GM12875 (cell line): Measurements from ENCODE around the gene DTX1.

ENCODE experiments used
- H3K4me3 ChIP-seq: one replicate; pipeline ENCODE4 v1.5.1; 2011; ENCODE audit warnings: low read depth, low read length, control low read depth
- TF ChIP-seq, protein P1 (sequence below): IDR thresholded peaks from 2 replicates; pipeline ENCODE4 v1.5.1; 2011; ENCODE audit warnings: low read depth, mild to moderate bottlenecking, control low read depth, inconsistent platforms, low read length, moderate library complexity, borderline replicate concordance; ENCODE audit not compliant: insufficient read depth

DTX1 gene

DNA sequence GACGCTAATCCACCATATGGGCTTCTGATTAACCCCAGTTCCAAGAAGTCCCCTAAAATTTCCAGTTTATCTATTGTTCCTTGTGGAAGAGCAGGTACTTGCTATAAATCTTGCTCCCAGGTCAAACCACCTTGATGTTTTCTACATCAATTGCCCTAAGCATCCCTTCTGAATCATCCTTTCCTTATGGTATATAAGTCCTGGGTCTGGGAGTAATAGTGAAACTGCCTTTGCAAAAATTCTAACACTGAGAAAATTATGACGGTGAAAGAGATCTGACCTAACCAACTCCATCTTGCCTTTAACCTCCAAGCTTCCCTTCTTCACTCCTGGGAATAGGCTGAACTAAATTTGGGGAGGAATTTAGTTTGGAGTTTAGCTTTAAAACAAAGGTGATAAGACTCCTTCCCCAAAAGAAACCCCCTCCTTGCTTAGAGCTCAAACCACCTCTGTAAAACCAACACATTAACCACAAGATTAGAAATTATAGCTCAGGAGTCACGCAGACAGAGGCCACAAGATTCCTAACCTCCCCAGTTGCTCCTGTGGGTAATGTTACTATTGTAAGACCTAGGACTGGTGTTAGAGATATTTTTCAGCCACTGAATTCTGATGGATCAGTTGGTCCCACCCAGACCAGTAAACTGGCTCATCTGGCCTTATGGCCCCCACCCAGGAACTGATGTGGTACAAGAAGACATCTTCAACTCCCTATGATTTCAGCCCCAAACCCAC is 33.8 kb upstream of the DTX1 start:
- TF ChIP-seq, protein P1, sequence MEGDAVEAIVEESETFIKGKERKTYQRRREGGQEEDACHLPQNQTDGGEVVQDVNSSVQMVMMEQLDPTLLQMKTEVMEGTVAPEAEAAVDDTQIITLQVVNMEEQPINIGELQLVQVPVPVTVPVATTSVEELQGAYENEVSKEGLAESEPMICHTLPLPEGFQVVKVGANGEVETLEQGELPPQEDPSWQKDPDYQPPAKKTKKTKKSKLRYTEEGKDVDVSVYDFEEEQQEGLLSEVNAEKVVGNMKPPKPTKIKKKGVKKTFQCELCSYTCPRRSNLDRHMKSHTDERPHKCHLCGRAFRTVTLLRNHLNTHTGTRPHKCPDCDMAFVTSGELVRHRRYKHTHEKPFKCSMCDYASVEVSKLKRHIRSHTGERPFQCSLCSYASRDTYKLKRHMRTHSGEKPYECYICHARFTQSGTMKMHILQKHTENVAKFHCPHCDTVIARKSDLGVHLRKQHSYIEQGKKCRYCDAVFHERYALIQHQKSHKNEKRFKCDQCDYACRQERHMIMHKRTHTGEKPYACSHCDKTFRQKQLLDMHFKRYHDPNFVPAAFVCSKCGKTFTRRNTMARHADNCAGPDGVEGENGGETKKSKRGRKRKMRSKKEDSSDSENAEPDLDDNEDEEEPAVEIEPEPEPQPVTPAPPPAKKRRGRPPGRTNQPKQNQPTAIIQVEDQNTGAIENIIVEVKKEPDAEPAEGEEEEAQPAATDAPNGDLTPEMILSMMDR, result no peak
- H3K4me3 ChIP-seq, result no peak overlapping the region

GRCh38 chr12:113027726-113028125 is 28.8 kb upstream of the DTX1 start:
- TF ChIP-seq, protein P1, result no peak

DNA sequence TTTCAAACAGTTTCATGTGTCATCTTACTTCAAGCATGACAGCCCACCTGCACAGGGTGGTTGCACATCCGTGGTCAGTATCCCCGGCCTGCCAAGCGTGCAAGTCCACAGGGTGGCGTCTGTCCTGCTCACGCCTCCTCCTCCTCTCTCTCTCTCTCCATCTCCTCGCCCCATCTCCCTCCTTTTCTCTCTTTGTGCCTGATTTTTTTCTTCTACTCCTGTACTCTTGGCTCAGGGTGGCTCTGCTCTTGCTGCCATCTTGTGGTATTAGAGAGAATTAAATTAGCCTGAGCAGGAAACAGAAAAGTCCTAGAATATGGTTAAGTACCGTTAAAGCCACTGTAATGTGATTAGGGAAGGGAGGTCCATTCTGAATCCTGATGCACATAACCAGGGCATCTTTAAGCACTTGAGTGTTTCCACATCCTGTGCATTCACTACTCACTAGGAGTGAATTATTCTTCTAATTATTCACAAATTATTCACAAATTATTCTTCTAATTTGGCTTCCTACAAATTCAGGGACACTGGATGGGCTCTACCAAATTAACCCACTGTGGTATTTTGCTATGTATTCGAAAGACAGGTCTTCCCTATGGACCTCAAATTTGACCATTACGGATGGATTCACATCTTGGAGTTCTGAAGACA is 25.5 kb upstream of the DTX1 start:
- no peak overlapping the region for H3K4me3 ChIP-seq
- TF ChIP-seq, protein P1, result peak; percentile 48

More at GRCh38 chr12:113027726-113028125, 28.8 kb upstream of the DTX1 start:
- no peak overlapping the region for H3K4me3 ChIP-seq

GRCh38 chr12:113039911-113040445 is 16.6 kb upstream of the DTX1 start:
- TF ChIP-seq, protein P1, result no peak
- no peak overlapping the region for H3K4me3 ChIP-seq

DNA sequence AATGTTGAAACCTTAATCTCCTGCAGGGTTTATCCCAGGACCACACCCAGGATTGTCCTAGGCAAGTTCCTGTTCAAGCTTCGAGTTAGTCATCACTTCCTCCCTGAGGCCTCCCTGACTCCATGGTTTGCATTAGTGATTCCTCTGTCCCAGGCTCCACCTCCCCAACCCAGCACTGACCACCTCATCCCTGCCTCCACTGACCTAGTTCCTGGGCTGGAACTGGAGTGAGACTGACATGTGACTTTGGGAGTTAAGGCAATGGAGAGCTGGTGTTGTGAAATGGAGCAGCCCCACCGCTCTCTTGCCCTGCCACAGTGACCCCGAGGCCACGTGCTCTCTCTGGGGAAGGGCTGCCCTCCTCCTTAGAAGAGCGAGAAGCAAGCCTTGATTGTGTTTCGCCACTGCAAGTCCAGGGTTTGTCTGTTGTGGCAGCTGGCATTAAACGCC is 15.8 kb upstream of the DTX1 start:
- TF ChIP-seq, protein P1, result no peak
- no peak overlapping the region for H3K4me3 ChIP-seq

DNA sequence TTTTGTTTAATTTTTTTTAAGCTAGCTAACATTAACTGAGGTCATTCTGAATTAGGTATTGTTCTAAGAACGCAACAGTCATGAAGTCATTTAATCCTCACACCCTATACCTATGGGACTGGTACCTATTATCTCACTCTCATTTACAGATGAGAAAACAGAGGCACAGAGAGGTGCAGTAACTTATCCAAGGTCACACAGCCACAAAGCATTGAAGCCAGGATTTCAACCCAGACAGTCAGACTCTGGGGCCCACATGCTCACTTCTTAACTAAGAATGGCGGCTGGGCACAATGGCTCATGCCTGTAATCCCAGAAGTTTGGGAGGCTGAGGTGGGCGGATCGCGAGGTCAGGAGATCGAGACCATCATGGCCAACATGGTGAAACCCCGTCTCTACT is 15.0 kb upstream of the DTX1 start:
- H3K4me3 ChIP-seq, result no peak overlapping the region
- TF ChIP-seq, protein P1, result no peak
